ENCODE results near the gene GRIK2.

Gene GRIK2

GRCh38 chr6:101400326-101401135 is 7.0 kb downstream of the GRIK2 start:
- DNase-seq (ENCODE audit: low read depth), result no peak

GRCh38 chr6:101401171-101401570 is 7.7 kb downstream of the GRIK2 start:
- DNase-seq (ENCODE audit: low read depth), result no peak

GRCh38 chr6:101401792-101402621 is 8.5 kb downstream of the GRIK2 start:
- no peak for DNase-seq (ENCODE audit: low read depth)

- no peak for DNase-seq (ENCODE audit: low read depth)
Observed at GRCh38 chr6:101402622-101403031, 9.1 kb downstream of the GRIK2 start.

DNA sequence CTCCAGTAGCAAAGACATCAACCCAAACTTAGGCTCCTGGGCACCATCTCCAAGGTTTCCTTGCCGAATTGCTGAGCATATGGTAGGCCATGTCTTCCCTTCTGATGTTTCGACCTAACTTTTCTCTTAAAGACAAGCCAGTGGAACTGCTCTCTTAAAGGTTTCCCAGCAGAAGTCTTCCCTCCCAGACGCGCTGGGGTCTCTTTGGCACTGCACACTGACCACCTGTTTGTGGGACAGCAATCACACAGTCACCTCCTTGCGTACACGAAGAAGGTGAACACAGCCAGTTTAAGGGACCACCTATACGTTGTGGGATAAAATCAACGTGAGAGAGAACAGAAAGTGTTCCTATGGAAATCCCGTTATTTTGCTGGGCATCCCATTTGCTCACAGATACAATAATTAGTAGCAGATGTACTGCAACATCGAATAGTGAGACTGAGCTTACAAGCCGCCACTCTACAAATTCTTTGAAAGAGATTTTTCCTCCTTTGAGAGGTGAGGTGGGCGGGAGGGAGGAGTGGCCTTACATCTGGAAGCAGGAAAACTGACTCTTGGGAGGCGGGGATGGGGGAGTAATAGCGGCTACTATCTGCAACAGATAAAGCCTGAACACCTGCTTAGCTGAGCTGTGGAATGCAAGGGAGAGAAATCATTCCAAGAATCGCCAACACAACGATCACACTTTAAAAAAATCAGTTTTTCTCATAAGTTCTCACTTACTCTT is 9.9 kb downstream of the GRIK2 start:
- no peak for DNase-seq (ENCODE audit: low read depth)

GRCh38 chr6:101404775-101405174 is 11.3 kb downstream of the GRIK2 start:
- DNase-seq (ENCODE audit: low read depth), result no peak

- no peak for DNase-seq (ENCODE audit: low read depth)
Observed at GRCh38 chr6:101413773-101414172, 20.3 kb downstream of the GRIK2 start.

- DNase-seq (ENCODE audit: low read depth), result no peak
Observed at GRCh38 chr6:101417900-101418299, 24.4 kb downstream of the GRIK2 start.

GRCh38 chr6:101422251-101422650 is 28.7 kb downstream of the GRIK2 start:
- DNase-seq (ENCODE audit: low read depth), result no peak

DNA sequence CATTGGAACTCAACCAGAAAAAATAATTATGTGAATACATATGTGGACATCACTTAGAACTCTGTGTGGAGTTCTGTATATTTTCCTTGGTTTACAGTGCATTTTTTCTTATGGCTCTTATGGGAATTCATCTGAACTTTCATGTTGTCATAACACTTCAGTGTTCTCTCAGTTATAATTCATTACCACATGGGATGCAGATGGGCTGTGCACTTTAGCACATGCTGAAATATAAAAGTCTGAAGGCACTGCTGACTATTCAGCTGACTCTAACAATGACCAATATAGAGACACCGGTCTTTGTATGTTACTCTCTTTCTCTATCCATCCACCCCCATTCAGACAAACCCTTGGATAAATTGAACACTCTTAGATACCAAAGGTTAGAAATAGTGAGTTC is 29.3 kb downstream of the GRIK2 start:
- DNase-seq (ENCODE audit: low read depth), result no peak

- no peak for DNase-seq (ENCODE audit: low read depth)
Observed at GRCh38 chr6:101429270-101429669, 35.8 kb downstream of the GRIK2 start.

- no peak for DNase-seq (ENCODE audit: low read depth)
Observed at GRCh38 chr6:101429845-101430244, 36.3 kb downstream of the GRIK2 start.

DNA sequence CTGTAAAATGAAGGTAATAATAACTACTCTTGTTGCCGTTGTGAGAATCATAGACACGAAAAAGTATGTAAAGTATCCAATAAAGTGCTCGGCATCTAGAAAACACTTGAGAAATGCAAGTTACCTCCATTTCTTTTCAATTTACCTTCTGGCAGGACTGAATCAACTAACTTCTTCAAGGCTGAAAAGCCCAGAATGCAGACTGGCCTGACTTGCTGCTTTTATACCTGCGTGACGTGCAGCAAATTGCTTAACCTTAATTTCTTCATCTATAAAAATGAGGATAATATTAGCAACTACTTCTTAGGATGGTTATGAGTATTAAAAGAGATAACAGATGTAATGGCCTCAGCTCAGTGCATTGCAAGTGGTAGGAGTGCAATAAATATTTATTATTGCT is 39.6 kb downstream of the GRIK2 start:
- no peak for DNase-seq (ENCODE audit: low read depth)

- no peak for DNase-seq (ENCODE audit: low read depth)
Observed at GRCh38 chr6:101434601-101435000, 41.1 kb downstream of the GRIK2 start.

- no peak for DNase-seq (ENCODE audit: low read depth)
Observed at GRCh38 chr6:101435038-101435437, 41.5 kb downstream of the GRIK2 start.

DNA sequence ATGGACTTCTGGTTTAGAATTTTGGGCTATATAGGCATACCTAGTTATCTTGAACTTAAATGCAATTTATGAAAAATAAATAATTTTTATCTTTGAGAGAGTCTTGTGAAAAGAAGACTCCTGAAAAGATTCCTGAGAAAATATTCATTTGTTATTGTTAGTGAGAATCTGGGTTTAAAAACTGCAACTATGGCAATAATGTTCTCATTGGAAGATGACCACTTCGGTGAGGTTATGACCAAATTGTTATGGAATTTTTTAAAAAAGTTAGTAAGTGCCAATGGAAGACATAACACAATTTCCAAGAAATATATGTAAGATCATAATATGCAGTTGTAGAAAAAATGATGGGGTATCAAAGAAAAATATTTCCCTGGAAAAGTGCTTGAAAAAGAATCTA is 46.3 kb downstream of the GRIK2 start:
- DNase-seq (ENCODE audit: low read depth), result no peak

- DNase-seq (ENCODE audit: low read depth), result no peak
Observed at GRCh38 chr6:101443315-101443714, 49.8 kb downstream of the GRIK2 start.

DNA sequence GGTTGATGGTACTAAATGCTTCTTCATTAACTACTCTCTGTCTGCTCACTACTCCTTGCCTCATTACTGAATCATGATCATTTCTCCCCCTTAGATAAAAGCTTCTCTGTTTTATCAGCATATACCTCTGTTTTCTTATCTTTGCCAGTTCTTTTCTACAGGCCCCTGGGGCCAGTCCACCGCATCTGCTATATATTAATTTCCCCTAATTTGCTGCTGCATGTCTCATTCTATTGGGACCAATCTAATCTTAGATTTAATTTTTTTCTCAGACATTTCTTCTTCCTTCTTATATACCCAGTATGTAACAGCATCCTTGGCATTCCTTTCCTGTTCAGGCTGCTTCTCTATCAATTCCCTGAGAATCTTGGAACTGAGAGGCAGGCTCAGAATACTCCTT is 51.2 kb downstream of the GRIK2 start:
- DNase-seq (ENCODE audit: low read depth), result no peak

GRCh38 chr6:101445527-101445926 is 52.0 kb downstream of the GRIK2 start:
- no peak for DNase-seq (ENCODE audit: low read depth)

GRCh38 chr6:101450901-101451300 is 57.4 kb downstream of the GRIK2 start:
- DNase-seq (ENCODE audit: low read depth), result no peak

GRCh38 chr6:101451981-101452380 is 58.5 kb downstream of the GRIK2 start:
- DNase-seq (ENCODE audit: low read depth), result no peak

DNA sequence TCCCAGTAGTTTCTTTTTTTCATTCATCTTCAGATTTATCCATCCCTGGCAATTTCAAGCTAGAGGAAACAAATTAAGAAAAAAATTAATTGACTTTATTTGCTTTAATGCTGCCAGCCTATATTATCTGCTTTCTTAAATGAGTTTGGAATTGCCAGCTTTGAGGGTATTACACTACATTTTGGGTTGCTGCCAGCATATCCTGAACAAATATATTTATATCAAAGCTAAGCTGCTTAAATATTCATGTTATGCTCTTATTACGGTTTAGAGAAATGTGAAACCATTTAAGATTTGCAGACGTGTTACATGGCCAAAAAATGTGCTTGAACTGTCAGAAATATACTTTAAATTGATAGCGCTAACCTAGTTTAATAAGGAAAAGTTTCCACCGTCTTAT is 59.7 kb downstream of the GRIK2 start:
- DNase-seq (ENCODE audit: low read depth), result no peak

All from non-pigmented ciliary epithelial cell (primary cell).